Pancreas (tissue), 10 donors: ENCODE results near the gene BDKRB1. TPM values are rescaled to one million over a fixed set of nuclear protein-coding genes. Genes with fewer than 3 reads are reported as not detected.
A peak's percentile ranks its signal among the peaks of the same experiment; 100 is the strongest.

Source experiments
- ATAC-seq, 4 donors: fragments of 200-7000 bp; cut with Tn5 transposase; one replicate each; pipeline versions ENCODE4 v1.8.0 to v1.9.1; 2020; ENCODE audit warnings: mild to moderate bottlenecking in 4 of 4, moderate library complexity in 4 of 4
- DNase-seq, 6 donors: peaks; one replicate each; pipeline ENCODE4 v3.0.0-alpha.2; 2020
- FAIRE-seq: peaks from 2 replicates; lab custom pipeline; 2012; peaks lifted over from hg19 to GRCh38; lab: Jason Lieb, UNC
- H3K27ac ChIP-seq, 4 donors: fragments of 200-600 bp; sonication (generic); 1 replicate in 3 of 4; 2 replicates in 1 of 4; pipeline versions ENCODE4 v1.5.0 to v1.8.0; 2020
- H3K27me3 ChIP-seq, 4 donors: fragments of 200-600 bp; one replicate each; pipeline ENCODE4 v1.8.0; 2021
- H3K36me3 ChIP-seq, 3 donors: fragments of 200-600 bp; sonication (generic) in 1 of 3; one replicate each; pipeline versions ENCODE4 v1.5.0 to v1.8.0; 2020 to 2021
- H3K4me1 ChIP-seq, 3 donors: fragments of 200-600 bp; one replicate each; pipeline ENCODE4 v1.8.0; 2021
- H3K4me3 ChIP-seq, 4 donors: fragments of 200-600 bp; sonication (generic) in 2 of 4; one replicate each; pipeline versions ENCODE4 v1.5.0 to v1.8.0; 2020 to 2021
- H3K9me3 ChIP-seq, 4 donors: fragments of 200-600 bp; one replicate each; pipeline ENCODE4 v1.8.0; 2021
- CTCF ChIP-seq, 4 donors: fragments of 200-600 bp; sonication (generic) in 3 of 4; IDR thresholded peaks; one replicate each; pipeline versions ENCODE4 v1.5.0 to v1.8.0; 2021; ENCODE audit warnings: antibody characterized with exemption in 4 of 4
- WGBS, 2 donors: extraction: QIAGEN DNeasy Blood & Tissue Kit; methylation state at CpG; one replicate each; pipeline ENCODE4 v1.1.7; 2013; 5-methylcytosine and 5-hydroxymethylcytosine counted together
- intact Hi-C, 3 donors: fragments of 100-400 bp; cut with DNase I; formaldehyde crosslinking; loops; one replicate each; pipeline versions ENCODE4 v1.11.1 to v1.14.2; 2022
- polyA plus RNA-seq, 2 donors: library from polyadenylated mRNA; stranded (reverse); fragments of 200-250 nt; gene quantifications; one replicate each; pipeline ENCODE4 v1.2.3, GENCODE V29; 2013
- total RNA-seq, 6 donors: library from RNA; stranded (reverse); fragmentation: NEBNext Ultra II Directional in 4 of 6; extraction: Animal tissue kit (Norgen Biotek cat#: 25700) in 4 of 6; gene quantifications; one replicate each; pipeline versions ENCODE4 v1.2.1 to v1.2.4, GENCODE V29; 2021 to 2023
- donor health status: healthy with polysubstance abuse.
- donor health status: DM: no; HTN: no; CAD: no; lungs with moderate emphysema.
- donor health status: DM: no; HTN: no; CAD: no.
- donor health status: control.
- donor health status: control.
- donor health status: Bipolar disorder and iron deficiency.
- donor health status: DM: yes; HTN: yes; CAD: no.
- donor health status: DM: no; HTN: no; CAD: no.
- donor health status: DM: no; HTN: no; CAD: no.
- donor health status: DM: yes; HTN: yes; CAD: no.

BDKRB1 gene
- total and polyA plus RNA-seq, 8 donors = 0.12 to 4.5 (median 0.72) TPM

DNA sequence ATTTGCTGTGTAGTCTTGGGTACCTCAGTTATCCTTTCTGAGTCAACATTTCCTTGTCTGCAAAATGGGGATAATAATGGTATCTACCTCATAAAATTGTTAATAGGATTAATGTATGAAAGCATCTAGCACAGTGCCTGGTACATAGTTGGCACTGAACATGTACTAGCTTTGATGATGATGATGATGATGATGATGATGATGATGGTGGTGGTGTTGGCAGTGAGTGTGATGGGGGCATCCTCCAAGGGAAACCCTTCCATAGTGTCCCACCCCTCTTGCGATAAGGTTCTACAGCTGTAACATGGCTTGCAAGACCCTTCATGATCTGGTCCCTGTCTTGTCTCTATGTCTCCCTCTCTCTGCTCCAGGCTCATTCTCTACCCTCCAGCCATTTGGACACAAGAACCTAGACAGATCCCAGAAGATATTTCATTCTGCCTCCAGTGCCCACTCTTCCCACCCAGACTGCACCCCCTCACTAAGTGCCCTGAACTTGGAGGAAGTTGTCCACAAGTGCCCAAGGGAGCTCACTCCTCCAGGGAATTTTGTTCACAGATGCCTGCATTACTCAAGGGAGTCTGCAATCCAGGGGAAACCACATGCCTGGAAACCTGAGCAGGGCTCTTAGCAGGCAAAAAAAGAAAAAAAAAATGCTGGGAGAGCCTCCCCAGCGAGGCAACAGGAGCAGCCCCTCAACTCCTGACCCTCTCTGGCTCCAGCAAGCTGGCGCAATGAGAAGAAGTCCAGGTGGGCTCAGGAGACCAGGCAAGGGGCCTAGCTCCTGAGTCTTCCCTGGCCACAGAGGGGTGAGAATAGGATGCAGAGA, 10.1 kb upstream of the BDKRB1 start:
- peaks cover 0 to 10% (median 2%) of the 10 kb centered on the region in 3 donors for H3K36me3 ChIP-seq
- no peaks in the 10 kb centered on the region for H3K27me3 ChIP-seq
- ATAC-seq (no peak), FAIRE-seq (no peak), DNase-seq (no peak)
- no peaks in the 10 kb centered on the region for H3K9me3 ChIP-seq
- H3K4me1 ChIP-seq = no peaks in the 10 kb centered on the region
- H3K27ac ChIP-seq = no peak overlapping the region
- H3K4me3 ChIP-seq = no peak overlapping the region
- intact Hi-C loops = no loop called here
- no peak for TF ChIP-seq CTCF (IDR thresholded peaks at IDR 0.05)
- 84 to 90% methylated on average over 3 of the region's 3 CpGs for WGBS, 2 donors

- Histone ChIP-seq H3K36me3 (peaks cover 0 to 7% (median 0%) of the 10 kb centered on the region in 3 donors), H3K4me1 (no peaks in the 10 kb centered on the region), H3K9me3 (no peaks in the 10 kb centered on the region), H3K27ac (no peak overlapping the region), H3K27me3 (no peaks in the 10 kb centered on the region), H3K4me3 (no peak overlapping the region)
- no peak for TF ChIP-seq CTCF (IDR thresholded peaks at IDR 0.05)
- intact Hi-C loops = no loop called here
- 57 to 81% methylated on average over 1 of the region's 1 CpG for WGBS, 2 donors
- DNase-seq = no peak
- peak in 3 of 4 donors; percentile 44 to 71 (median 54) for ATAC-seq
- FAIRE-seq = no peak
Observed at GRCh38 chr14:96246539-96246847, 9.5 kb upstream of the BDKRB1 start.

DNA sequence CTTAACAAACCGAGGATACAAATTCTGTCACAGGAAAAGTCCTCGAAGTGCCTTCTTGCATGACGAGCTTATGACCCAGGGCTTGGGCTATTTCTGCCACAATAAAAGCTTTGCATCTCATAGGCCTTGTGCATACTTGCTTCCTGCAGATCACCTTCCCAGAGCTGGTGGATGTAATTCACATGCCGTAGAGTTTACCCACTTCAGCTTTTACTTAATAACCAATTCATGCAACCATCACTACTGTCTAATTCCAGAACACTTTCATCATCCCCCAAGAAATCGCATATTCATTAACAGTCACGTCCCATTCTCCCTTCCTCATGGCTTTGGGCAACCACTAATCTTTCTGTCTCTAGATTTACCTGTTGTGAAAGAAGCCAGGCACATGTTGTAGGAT, 9.0 kb upstream of the BDKRB1 start:
- FAIRE-seq = no peak
- WGBS, 2 donors = 72 to 84% methylated on average over 6 of the region's 6 CpGs

GRCh38 chr14:96249029-96249428, 7.0 kb upstream of the BDKRB1 start:
- Histone ChIP-seq H3K27ac (no peak overlapping the region), H3K9me3 (no peaks in the 10 kb centered on the region), H3K4me1 (no peaks in the 10 kb centered on the region), H3K4me3 (no peak overlapping the region), H3K27me3 (no peaks in the 10 kb centered on the region), H3K36me3 (no peaks in the 10 kb centered on the region)
- intact Hi-C loops = no loop called here
- peak in 3 of 4 donors; percentile 18 to 48 (median 40) for ATAC-seq
- WGBS, 2 donors = 78 to 92% methylated on average over 5 of the region's 5 CpGs
- TF ChIP-seq CTCF (IDR thresholded peaks at IDR 0.05) = no peak
- DNase-seq = no peak
- no peak for FAIRE-seq

More for the DNA sequence above, 9.0 kb upstream of the BDKRB1 start:
- Histone ChIP-seq H3K36me3 (peaks cover 0 to 1% (median 0%) of the 10 kb centered on the region in 3 donors), H3K4me1 (no peaks in the 10 kb centered on the region), H3K9me3 (no peaks in the 10 kb centered on the region), H3K27me3 (no peaks in the 10 kb centered on the region), H3K4me3 (no peak overlapping the region), H3K27ac (no peak overlapping the region)
- ATAC-seq (no peak), DNase-seq (no peak)
- intact Hi-C loops = no loop called here
- TF ChIP-seq CTCF (IDR thresholded peaks at IDR 0.05) = no peak

GRCh38 chr14:96250485-96250884, 5.5 kb upstream of the BDKRB1 start:
- 72 to 80% methylated on average over 3 of the region's 3 CpGs for WGBS, 2 donors
- no peak for TF ChIP-seq CTCF (IDR thresholded peaks at IDR 0.05)
- DNase-seq = no peak
- no peaks in the 10 kb centered on the region for H3K9me3 ChIP-seq
- ATAC-seq = no peak
- no peaks in the 10 kb centered on the region for H3K4me1 ChIP-seq
- H3K27me3 ChIP-seq = no peaks in the 10 kb centered on the region
- H3K36me3 ChIP-seq = no peaks in the 10 kb centered on the region
- no peak overlapping the region for H3K4me3 ChIP-seq
- intact Hi-C loops = no loop called here
- no peak overlapping the region for H3K27ac ChIP-seq
- no peak for FAIRE-seq
